ES-I3 (cell line): ENCODE data around the gene RAET1G.

ENCODE experiments used
- H3K36me3 ChIP-seq: 2 replicates; pipeline ENCODE4 v1.6.1; 2013; ENCODE audit warnings: mild to moderate bottlenecking, low read length, control low read depth, moderate library complexity; ENCODE audit not compliant: insufficient read depth
- H3K4me1 ChIP-seq: 2 replicates; pipeline ENCODE4 v1.6.1; 2013; ENCODE audit warnings: mild to moderate bottlenecking, control low read depth, low read length; ENCODE audit not compliant: insufficient read depth
- H3K9ac ChIP-seq: 2 replicates; pipeline ENCODE4 v1.6.1; 2013; ENCODE audit warnings: low read depth, mild to moderate bottlenecking, low read length, moderate library complexity
- H3K9me3 ChIP-seq: 2 replicates; pipeline ENCODE4 v1.6.1; 2013; ENCODE audit warnings: mild to moderate bottlenecking, low read length, moderate library complexity; ENCODE audit not compliant: control insufficient read depth, insufficient read depth

The RAET1G gene

GRCh38 chr6:149905371-149905910, 17.5 kb downstream of the RAET1G start:
- no peaks in the 10 kb centered on the region for H3K4me1 ChIP-seq
- H3K9ac ChIP-seq = no peak overlapping the region
- H3K9me3 ChIP-seq = no peaks in the 10 kb centered on the region
- H3K36me3 ChIP-seq = no peaks in the 10 kb centered on the region

- no peaks in the 10 kb centered on the region for H3K4me1 ChIP-seq
- H3K9ac ChIP-seq = no peak overlapping the region
- no peaks in the 10 kb centered on the region for H3K36me3 ChIP-seq
- H3K9me3 ChIP-seq = no peaks in the 10 kb centered on the region
Observed at GRCh38 chr6:149904661-149905370, 18.1 kb downstream of the RAET1G start.

GRCh38 chr6:149903938-149904611, 18.8 kb downstream of the RAET1G start:
- Histone ChIP-seq H3K9ac (no peak overlapping the region), H3K9me3 (no peaks in the 10 kb centered on the region), H3K4me1 (no peaks in the 10 kb centered on the region), H3K36me3 (no peaks in the 10 kb centered on the region)

GRCh38 chr6:149901444-149902140, 21.3 kb downstream of the RAET1G start:
- H3K4me1 ChIP-seq = no peaks in the 10 kb centered on the region
- no peaks in the 10 kb centered on the region for H3K9me3 ChIP-seq
- no peaks in the 10 kb centered on the region for H3K36me3 ChIP-seq
- no peak overlapping the region for H3K9ac ChIP-seq

- no peak overlapping the region for H3K9ac ChIP-seq
- H3K4me1 ChIP-seq = peaks cover 1% of the 10 kb centered on the region; the same call in 1 of the 2 replicates
Observed at GRCh38 chr6:149900620-149901443, 22.1 kb downstream of the RAET1G start.

GRCh38 chr6:149899926-149900619, 22.8 kb downstream of the RAET1G start:
- Histone ChIP-seq H3K36me3 (no peaks in the 10 kb centered on the region), H3K4me1 (peaks cover 8% of the 10 kb centered on the region), H3K9me3 (no peaks in the 10 kb centered on the region), H3K9ac (no peak overlapping the region)

More at GRCh38 chr6:149900620-149901443, 22.1 kb downstream of the RAET1G start:
- no peaks in the 10 kb centered on the region for H3K9me3 ChIP-seq
- no peaks in the 10 kb centered on the region for H3K36me3 ChIP-seq

- Histone ChIP-seq H3K9ac (no peak overlapping the region), H3K9me3 (no peaks in the 10 kb centered on the region), H3K4me1 (peaks cover 10% of the 10 kb centered on the region), H3K36me3 (no peaks in the 10 kb centered on the region)
Observed at GRCh38 chr6:149899486-149899885, 23.4 kb downstream of the RAET1G start.

- no peaks in the 10 kb centered on the region for H3K36me3 ChIP-seq
- H3K4me1 ChIP-seq = peaks cover 10% of the 10 kb centered on the region
- H3K9me3 ChIP-seq = no peaks in the 10 kb centered on the region
- H3K9ac ChIP-seq = no peak overlapping the region
Observed at GRCh38 chr6:149898966-149899365, 24.0 kb downstream of the RAET1G start.

GRCh38 chr6:149897855-149898744, 24.8 kb downstream of the RAET1G start, which contains the start of gene RAET1E:
Gene RAET1E, minus strand, starts transcription at chr6:149898113. Its CDS starts 7,212 bp downstream, at chr6:149890901.
- H3K9me3 ChIP-seq = no peaks in the 10 kb centered on the region
- no peaks in the 10 kb centered on the region for H3K36me3 ChIP-seq
- peaks cover 10% of the 10 kb centered on the region for H3K4me1 ChIP-seq
- H3K9ac ChIP-seq = no peak within 1 kb of the TSS

- peaks cover 10% of the 10 kb centered on the region for H3K4me1 ChIP-seq
- H3K9me3 ChIP-seq = no peaks in the 10 kb centered on the region
- no peaks in the 10 kb centered on the region for H3K36me3 ChIP-seq
- no peak overlapping the region for H3K9ac ChIP-seq
Observed at GRCh38 chr6:149897015-149897697, 25.8 kb downstream of the RAET1G start.

- no peak overlapping the region for H3K9ac ChIP-seq
- H3K9me3 ChIP-seq = no peaks in the 10 kb centered on the region
- no peaks in the 10 kb centered on the region for H3K36me3 ChIP-seq
- H3K4me1 ChIP-seq = peaks cover 10% of the 10 kb centered on the region
Observed at GRCh38 chr6:149896491-149896890, 26.4 kb downstream of the RAET1G start.

- Histone ChIP-seq H3K4me1 (peaks cover 10% of the 10 kb centered on the region), H3K9ac (no peak overlapping the region)
Observed at GRCh38 chr6:149895833-149896271, 27.1 kb downstream of the RAET1G start.

More at GRCh38 chr6:149895833-149896271, 27.1 kb downstream of the RAET1G start:
- no peaks in the 10 kb centered on the region for H3K9me3 ChIP-seq
- no peaks in the 10 kb centered on the region for H3K36me3 ChIP-seq
